Karpas-422 (cell line): ENCODE data around the gene RHOBTB3. TPM values are rescaled to one million over a fixed set of nuclear protein-coding genes. Genes with fewer than 3 reads are reported as not detected.

Experiments used
- total RNA-seq: library from RNA; depleted of rRNA; stranded (reverse); fragments of >200 nt; shearing (Covaris generic); gene quantifications from 2 replicates; pipeline ENCODE4 v1.2.3, GENCODE V29; 2014; ENCODE audit warnings: low replicate concordance; rRNA removed

Gene RHOBTB3
- total RNA-seq, 1 experiment from 2014 or later = 1.5 TPM

Other genes starting within 250 kb of the RHOBTB3 start
- gene SKIC3, start 176.4 kb upstream of the RHOBTB3 start, total RNA-seq = 58.6 and 118 TPM in 2 replicates
- 5.6 and 8.8 TPM in 2 replicates for gene ARSK, start 176.2 kb upstream of the RHOBTB3 start, total RNA-seq
- 0.34 and 0.51 TPM in 2 replicates for gene GPR150, start 111.2 kb upstream of the RHOBTB3 start, total RNA-seq
- gene RFESD, start 84.6 kb upstream of the RHOBTB3 start, total RNA-seq = 6.2 and 6.8 TPM in 2 replicates
- gene SPATA9, start 48.3 kb upstream of the RHOBTB3 start, total RNA-seq = not detected in 2 replicates
- 16.3 and 18.0 TPM in 2 replicates for gene GLRX, start 91.4 kb downstream of the RHOBTB3 start, total RNA-seq
- gene ELL2, start 230.5 kb downstream of the RHOBTB3 start, total RNA-seq = 0.32 and 0.48 TPM in 2 replicates